GM12865 (cell line): ENCODE measurements around the gene FRMD4A.
A peak's percentile ranks its signal among the peaks of the same experiment; 100 is the strongest.

Experiments
- DNase-seq: peaks from one replicate; pipeline ENCODE4 v3.0.0; 2010; ENCODE audit warnings: low read depth
- H3K4me3 ChIP-seq: 2 replicates; pipeline ENCODE4 v1.5.1; 2011; ENCODE audit warnings: mild to moderate bottlenecking, low read depth, low read length, control low read depth
- TF ChIP-seq, protein P1 (sequence below): IDR thresholded peaks from 2 replicates; pipeline ENCODE4 v1.5.1; 2011; ENCODE audit warnings: low read length, control low read depth, low read depth, inconsistent platforms; ENCODE audit not compliant: insufficient read depth; ENCODE audit errors: missing control alignments

Gene FRMD4A

DNA sequence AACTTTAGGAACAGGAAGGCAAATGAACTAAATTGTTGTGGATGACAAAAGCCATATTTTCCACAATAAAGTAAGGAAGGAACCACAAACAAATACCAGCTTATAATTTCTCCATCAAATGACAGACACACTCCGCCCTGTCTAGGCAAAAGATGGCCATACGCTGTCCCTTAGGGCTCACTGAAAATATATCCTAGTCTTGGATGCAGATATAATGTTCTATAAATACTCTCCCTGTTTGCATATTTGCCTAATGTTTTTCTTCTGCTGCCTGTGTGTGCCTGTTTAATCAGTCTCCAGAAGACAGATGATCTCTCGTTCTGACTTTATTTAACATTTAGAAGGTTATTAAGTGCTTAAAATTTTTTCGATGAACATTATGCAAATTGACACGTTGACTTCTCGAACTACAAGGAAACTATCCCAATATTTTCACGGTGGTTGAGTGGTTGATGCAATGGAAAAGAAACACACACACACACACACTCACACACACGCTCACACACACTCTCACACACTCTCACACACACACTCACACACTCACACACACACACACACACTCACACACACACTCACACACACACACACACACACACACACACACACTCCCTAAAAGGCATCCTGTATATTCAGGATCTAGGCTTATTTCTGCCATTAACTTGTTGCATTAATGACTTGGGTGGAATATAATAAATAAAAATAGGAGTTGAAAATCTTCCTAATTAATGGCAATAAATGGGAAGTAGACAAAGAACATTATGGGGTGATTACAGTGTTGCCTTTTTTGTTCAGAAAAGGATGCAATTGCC, 446.9 kb downstream of the FRMD4A start:
- DNase-seq: no peak
- TF ChIP-seq, protein P1, sequence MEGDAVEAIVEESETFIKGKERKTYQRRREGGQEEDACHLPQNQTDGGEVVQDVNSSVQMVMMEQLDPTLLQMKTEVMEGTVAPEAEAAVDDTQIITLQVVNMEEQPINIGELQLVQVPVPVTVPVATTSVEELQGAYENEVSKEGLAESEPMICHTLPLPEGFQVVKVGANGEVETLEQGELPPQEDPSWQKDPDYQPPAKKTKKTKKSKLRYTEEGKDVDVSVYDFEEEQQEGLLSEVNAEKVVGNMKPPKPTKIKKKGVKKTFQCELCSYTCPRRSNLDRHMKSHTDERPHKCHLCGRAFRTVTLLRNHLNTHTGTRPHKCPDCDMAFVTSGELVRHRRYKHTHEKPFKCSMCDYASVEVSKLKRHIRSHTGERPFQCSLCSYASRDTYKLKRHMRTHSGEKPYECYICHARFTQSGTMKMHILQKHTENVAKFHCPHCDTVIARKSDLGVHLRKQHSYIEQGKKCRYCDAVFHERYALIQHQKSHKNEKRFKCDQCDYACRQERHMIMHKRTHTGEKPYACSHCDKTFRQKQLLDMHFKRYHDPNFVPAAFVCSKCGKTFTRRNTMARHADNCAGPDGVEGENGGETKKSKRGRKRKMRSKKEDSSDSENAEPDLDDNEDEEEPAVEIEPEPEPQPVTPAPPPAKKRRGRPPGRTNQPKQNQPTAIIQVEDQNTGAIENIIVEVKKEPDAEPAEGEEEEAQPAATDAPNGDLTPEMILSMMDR: no peak
- H3K4me3 ChIP-seq: no peak overlapping the region

DNA sequence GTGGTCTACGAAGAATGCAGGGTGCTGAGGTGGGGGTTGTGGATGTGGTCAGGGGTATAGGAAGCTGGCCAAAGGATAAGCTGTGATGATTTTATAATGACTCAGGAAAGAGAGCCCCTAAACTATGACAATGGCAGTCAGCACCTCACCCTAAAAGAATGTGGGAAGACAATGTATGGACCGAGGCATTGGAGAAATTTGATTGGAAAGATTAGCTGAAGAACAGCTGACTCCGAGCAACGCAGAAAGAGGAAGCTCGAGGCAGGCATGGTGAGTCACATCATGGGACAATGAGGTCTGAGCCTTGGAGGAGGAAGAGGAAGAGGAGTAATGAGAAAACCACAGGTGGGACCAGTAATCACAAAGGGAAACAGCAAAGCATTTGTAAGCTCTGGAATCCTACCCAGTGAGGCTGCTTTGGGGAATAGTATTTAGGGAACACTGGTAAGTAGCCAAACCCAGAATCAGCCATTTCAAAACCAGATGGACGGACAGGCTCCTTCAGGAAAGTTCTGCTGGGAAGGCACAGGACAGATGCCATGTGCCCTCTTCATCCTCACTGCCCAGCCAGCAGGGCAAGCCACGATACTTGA, 448.5 kb downstream of the FRMD4A start:
- DNase-seq: peak; percentile 26
- H3K4me3 ChIP-seq: no peak overlapping the region

GRCh38 chr10:13880760-13881159, 450.0 kb downstream of the FRMD4A start:
- H3K4me3 ChIP-seq: no peak overlapping the region
- TF ChIP-seq, protein P1: no peak
- no peak for DNase-seq

More for the DNA sequence above, 448.5 kb downstream of the FRMD4A start:
- TF ChIP-seq, protein P1: no peak

GRCh38 chr10:13877154-13877909, 453.4 kb downstream of the FRMD4A start:
- TF ChIP-seq, protein P1: no peak
- no peak overlapping the region for H3K4me3 ChIP-seq
- DNase-seq: no peak

- TF ChIP-seq, protein P1: no peak
- H3K4me3 ChIP-seq: no peak overlapping the region
- DNase-seq: no peak
Measured at GRCh38 chr10:13873196-13873595, 457.5 kb downstream of the FRMD4A start.

GRCh38 chr10:13872411-13872810, 458.3 kb downstream of the FRMD4A start:
- no peak for DNase-seq
- TF ChIP-seq, protein P1: no peak
- no peak overlapping the region for H3K4me3 ChIP-seq
